Peyer's patch (tissue), 4 donors: ENCODE data around the gene DHX30. TPM values are rescaled to one million over a fixed set of nuclear protein-coding genes. Genes with fewer than 3 reads are reported as not detected.
"Not testable (repeated sequence)": the region's sequence is repeated elsewhere in the genome, so short reads cannot be mapped to it uniquely, and the experiment has no call there.

Source experiments
- DNase-seq, 3 donors: peaks; one replicate each; pipeline ENCODE4 v3.0.0-alpha.2; 2017 to 2019
- H3K27ac ChIP-seq, 4 donors: fragments of 200-600 bp; sonication (generic); one replicate each; pipeline ENCODE4 v1.5.1; 2016 to 2019
- H3K27me3 ChIP-seq, 2 donors: fragments of 200-600 bp; sonication (generic); one replicate each; pipeline ENCODE4 v1.5.1; 2019
- H3K36me3 ChIP-seq, 3 donors: fragments of 200-600 bp; sonication (generic); one replicate each; pipeline ENCODE4 v1.5.1; 2016 to 2019
- H3K4me1 ChIP-seq, 4 donors: fragments of 200-600 bp; sonication (generic); one replicate each; pipeline ENCODE4 v1.5.1; 2016 to 2019
- H3K4me3 ChIP-seq, 4 donors: fragments of 200-600 bp; sonication (generic); 1 replicate in 3 of 4; 2 replicates in 1 of 4; pipeline ENCODE4 v1.5.1; 2016 to 2019; ENCODE audit warnings: mild to moderate bottlenecking in 1 of 4
- H3K9me3 ChIP-seq, 4 donors: fragments of 200-600 bp; sonication (generic); one replicate each; pipeline ENCODE4 v1.5.1; 2016 to 2019; ENCODE audit warnings: mild to moderate bottlenecking in 1 of 4
- CTCF ChIP-seq, 6 experiments: fragments of 450-650 bp in 4 of 6; fragments of 200-600 bp in 2 of 6; sonication (generic) in 1 of 6; IDR thresholded peaks; one replicate each; pipeline ENCODE4 v1.5.1; 2017 to 2019; ENCODE audit warnings: antibody characterized with exemption in 6 of 6, mild to moderate bottlenecking in 3 of 6, moderate library complexity in 1 of 6
- POLR2A ChIP-seq, 2 donors: fragments of 450-650 bp; IDR thresholded peaks; one replicate each; pipeline ENCODE4 v1.5.1; 2017; ENCODE audit warnings: antibody characterized with exemption in 2 of 2, mild to moderate bottlenecking in 2 of 2, moderate library complexity in 2 of 2
- total RNA-seq, 4 donors: library from RNA; depleted of rRNA; stranded (reverse); fragments of >200 nt; gene quantifications; one replicate each; pipeline ENCODE4 v1.1.0, GENCODE V29; 2016

The DHX30 gene
- total RNA-seq: 10 to 100 TPM; 42.0 to 72.9 (median 58.5) TPM

GRCh38 chr3:47802734-47803479 is at the start of gene DHX30:
Gene DHX30, plus strand, starts transcription at chr3:47803138. Its CDS starts 7,546 bp downstream, at chr3:47810684.
- Histone ChIP-seq H3K27me3 (no peaks in the 10 kb centered on the region), H3K27ac (peak within 1 kb of the TSS; percentile 83 to 99 (median 98)), H3K36me3 (peaks cover 0 to 23% (median 0%) of the 10 kb centered on the region in 3 donors), H3K4me1 (peaks cover 0 to 22% (median 0%) of the 10 kb centered on the region in 4 donors), H3K4me3 (peak within 1 kb of the TSS; percentile 73 to 98 (median 90)), H3K9me3 (no peaks in the 10 kb centered on the region)
- peak; percentile 85 to 94 (median 93) for DNase-seq
- TF ChIP-seq POLR2A (IDR thresholded peaks at IDR 0.05) (peak; percentile 61 to 64), CTCF (IDR thresholded peaks at IDR 0.05) (no peak)

- no peak for TF ChIP-seq CTCF (IDR thresholded peaks at IDR 0.05)
- no peak for TF ChIP-seq POLR2A (IDR thresholded peaks at IDR 0.05)
- H3K27me3 ChIP-seq: no peaks in the 10 kb centered on the region
These were observed 44.5 kb upstream of the DHX30 start for GRCh38 chr3:47758261-47759025.

GRCh38 chr3:47760207-47760606 is 42.7 kb upstream of the DHX30 start:
- not testable (repeated sequence) for H3K4me1 ChIP-seq, H3K4me3 ChIP-seq, H3K27ac ChIP-seq, H3K27me3 ChIP-seq, DNase-seq, H3K9me3 ChIP-seq
- peaks cover 0 to 36% (median 0%) of the 10 kb centered on the region in 3 donors for H3K36me3 ChIP-seq

More at GRCh38 chr3:47758261-47759025, 44.5 kb upstream of the DHX30 start:
- H3K4me1 ChIP-seq: no peaks in the 10 kb centered on the region
- H3K9me3 ChIP-seq: no peaks in the 10 kb centered on the region
- no peak overlapping the region for H3K27ac ChIP-seq
- no peak for DNase-seq
- no peak overlapping the region for H3K4me3 ChIP-seq
- peaks cover 0 to 28% (median 0%) of the 10 kb centered on the region in 3 donors for H3K36me3 ChIP-seq

GRCh38 chr3:47761046-47761445 is 41.9 kb upstream of the DHX30 start:
- peaks cover 0 to 36% (median 0%) of the 10 kb centered on the region in 3 donors for H3K36me3 ChIP-seq
- H3K27ac ChIP-seq: no peak overlapping the region
- no peak for TF ChIP-seq CTCF (IDR thresholded peaks at IDR 0.05)
- no peak for TF ChIP-seq POLR2A (IDR thresholded peaks at IDR 0.05)
- no peak overlapping the region for H3K4me3 ChIP-seq
- DNase-seq: no peak
- H3K27me3 ChIP-seq: no peaks in the 10 kb centered on the region
- H3K9me3 ChIP-seq: no peaks in the 10 kb centered on the region
- no peaks in the 10 kb centered on the region for H3K4me1 ChIP-seq

GRCh38 chr3:47762233-47762632 is 40.7 kb upstream of the DHX30 start:
- H3K36me3 ChIP-seq: peaks cover 0 to 36% (median 0%) of the 10 kb centered on the region in 3 donors
- H3K27ac ChIP-seq: no peak overlapping the region
- H3K9me3 ChIP-seq: no peaks in the 10 kb centered on the region
- H3K4me1 ChIP-seq: no peaks in the 10 kb centered on the region
- no peaks in the 10 kb centered on the region for H3K27me3 ChIP-seq
- no peak for DNase-seq
- H3K4me3 ChIP-seq: no peak overlapping the region
- TF ChIP-seq CTCF (IDR thresholded peaks at IDR 0.05) (no peak), POLR2A (IDR thresholded peaks at IDR 0.05) (no peak)

- DNase-seq: no peak
- Histone ChIP-seq H3K4me3 (no peak overlapping the region), H3K9me3 (no peaks in the 10 kb centered on the region), H3K36me3 (peaks cover 0 to 40% (median 0%) of the 10 kb centered on the region in 3 donors), H3K27me3 (no peaks in the 10 kb centered on the region), H3K27ac (no peak overlapping the region), H3K4me1 (no peaks in the 10 kb centered on the region)
- TF ChIP-seq CTCF (IDR thresholded peaks at IDR 0.05): no peak
- TF ChIP-seq POLR2A (IDR thresholded peaks at IDR 0.05): no peak
These were observed 36.8 kb upstream of the DHX30 start for GRCh38 chr3:47766186-47766585.
